GM21423 (cell line): Measurements from ENCODE around the gene UBE2L5.
A peak's percentile ranks its signal among the peaks of the same experiment; 100 is the strongest.

Experiments used
- ATAC-seq: cut with Tn5 transposase; IDR thresholded peaks from one replicate; pipeline ENCODE4 v1.9.1; 2021; ENCODE audit warnings: mild to moderate bottlenecking, moderate library complexity; ENCODE audit not compliant: unreplicated experiment

UBE2L5 gene

DNA sequence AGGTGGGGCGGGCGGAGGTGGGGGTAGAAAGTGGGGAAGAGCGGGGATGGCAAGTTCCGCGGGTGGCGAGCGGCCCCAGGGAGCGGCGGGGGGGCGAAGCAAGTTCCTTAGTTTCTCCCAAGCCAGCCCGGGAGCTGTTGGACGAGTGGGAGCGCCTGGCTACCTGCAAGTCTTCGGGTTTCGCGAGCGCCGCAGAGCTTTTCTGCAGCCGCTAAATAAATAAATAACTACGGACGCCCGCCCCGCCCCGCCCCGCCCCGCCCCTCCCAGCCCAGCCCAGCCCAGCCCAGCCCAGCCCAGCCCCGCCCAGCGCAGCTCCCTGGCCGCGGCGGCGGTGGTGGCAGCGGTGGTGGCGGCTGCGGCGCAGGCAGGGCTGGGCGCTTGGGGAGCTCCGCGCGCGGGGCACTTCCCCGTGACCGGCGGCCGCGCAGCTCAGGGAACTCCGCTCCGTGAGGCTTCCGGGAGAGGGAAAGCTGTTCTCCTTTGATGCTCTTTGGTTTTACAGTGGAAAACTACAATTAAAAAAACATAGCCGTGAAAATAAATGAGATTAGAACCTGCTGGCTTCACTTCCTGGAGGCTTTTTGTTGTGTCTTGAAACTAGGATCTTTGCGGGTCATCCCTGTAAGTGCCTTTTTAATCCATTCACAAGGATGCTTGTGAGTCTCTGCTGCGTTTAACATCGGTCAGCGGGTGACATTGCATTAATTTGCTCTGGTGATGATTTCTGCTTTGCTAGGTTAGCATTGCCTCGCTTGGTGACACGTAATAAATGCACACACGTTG lies at the start of gene UBE2L5:
TSS of gene UBE2L5 (plus strand) at position 440 of the 786 bp plus-strand sequence. CDS start 5,498 bp downstream, outside the sequence.
- peak; percentile 60 for ATAC-seq

- ATAC-seq, result peak; percentile 27
These were observed 48.6 kb upstream of the UBE2L5 start for GRCh38 chr13:30373727-30374126.

GRCh38 chr13:30375265-30375835 lies 46.9 kb upstream of the UBE2L5 start:
- no peak for ATAC-seq

DNA sequence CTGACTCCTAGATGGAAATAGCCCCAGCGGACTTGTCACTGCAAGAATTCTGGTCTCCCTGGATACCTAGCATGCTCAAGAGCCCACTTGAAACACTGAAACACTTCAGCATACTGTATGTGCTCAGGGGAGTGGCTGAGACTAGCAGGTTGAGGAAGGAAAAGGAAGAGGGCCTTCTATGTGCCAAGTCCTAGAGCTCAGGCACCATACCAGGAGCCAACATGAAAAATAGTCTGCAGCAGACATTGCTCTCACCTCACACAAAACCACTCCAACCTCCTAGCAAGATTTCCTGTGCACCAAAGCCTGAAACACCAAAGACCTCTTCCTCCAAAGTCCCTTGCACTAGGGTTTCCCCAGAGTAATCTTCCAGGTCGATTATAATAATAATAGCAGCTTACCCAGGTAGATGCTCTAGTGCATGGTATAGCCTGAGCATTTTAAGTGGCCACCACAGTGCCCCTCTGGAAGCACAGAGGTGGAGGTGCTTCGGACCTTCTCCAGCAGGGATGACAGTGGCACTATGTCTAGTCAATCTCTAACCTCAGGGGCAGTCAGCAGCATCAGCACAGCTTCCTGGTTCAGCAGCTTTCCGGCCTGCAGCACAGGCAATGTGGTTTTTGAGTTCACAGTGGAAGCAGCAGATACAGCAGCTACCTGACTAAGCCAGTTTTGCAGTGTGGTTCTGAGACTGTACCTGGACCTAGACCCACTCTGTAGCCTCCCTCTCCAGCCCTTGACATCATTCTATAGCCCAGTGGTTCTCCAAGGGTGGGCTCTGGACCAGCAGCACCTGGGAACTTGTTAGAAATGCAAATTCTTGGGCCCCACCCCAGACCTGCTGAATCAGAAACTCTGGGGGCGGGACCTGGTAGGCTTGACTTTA lies 45.6 kb upstream of the UBE2L5 start:
- peak; percentile 55 for ATAC-seq

DNA sequence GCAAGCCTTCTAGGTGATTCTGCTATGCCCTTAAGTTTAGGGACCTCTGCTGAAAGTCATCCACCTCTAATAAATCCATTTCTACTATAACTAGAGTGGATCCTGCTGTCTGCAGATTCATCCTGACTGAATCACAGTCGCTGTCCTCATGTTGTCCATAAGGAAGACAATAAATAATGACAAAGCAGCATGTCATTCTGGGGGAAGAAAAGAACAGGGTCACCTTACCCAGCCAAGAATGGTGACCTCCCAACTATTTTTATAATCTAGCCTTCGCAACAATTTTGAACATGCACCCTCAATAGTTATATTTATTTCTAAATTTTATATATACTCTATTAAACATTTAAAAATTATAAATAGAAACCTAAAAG lies 45.0 kb upstream of the UBE2L5 start:
- no peak for ATAC-seq

DNA sequence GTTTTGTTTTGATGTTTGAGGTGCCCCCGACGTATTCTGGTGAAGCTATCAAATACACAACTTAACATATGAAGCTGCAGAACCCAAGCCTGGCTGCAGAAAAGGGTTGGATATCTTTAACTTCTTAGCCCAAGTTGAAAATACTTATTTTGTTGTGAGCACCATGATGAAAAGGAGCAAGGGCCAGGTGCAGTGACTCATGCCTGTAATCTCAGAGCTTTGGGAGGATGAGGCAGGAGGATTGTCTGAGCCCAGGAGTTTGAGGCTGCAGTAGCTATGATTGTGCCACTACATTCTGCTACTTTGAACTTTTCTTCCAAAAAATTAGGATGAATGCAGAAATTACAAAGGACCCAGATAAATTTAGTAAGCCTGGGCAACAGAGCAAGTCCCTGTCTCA lies 44.1 kb upstream of the UBE2L5 start:
- ATAC-seq, result no peak

GRCh38 chr13:30381049-30381448 lies 41.2 kb upstream of the UBE2L5 start:
- ATAC-seq, result no peak

DNA sequence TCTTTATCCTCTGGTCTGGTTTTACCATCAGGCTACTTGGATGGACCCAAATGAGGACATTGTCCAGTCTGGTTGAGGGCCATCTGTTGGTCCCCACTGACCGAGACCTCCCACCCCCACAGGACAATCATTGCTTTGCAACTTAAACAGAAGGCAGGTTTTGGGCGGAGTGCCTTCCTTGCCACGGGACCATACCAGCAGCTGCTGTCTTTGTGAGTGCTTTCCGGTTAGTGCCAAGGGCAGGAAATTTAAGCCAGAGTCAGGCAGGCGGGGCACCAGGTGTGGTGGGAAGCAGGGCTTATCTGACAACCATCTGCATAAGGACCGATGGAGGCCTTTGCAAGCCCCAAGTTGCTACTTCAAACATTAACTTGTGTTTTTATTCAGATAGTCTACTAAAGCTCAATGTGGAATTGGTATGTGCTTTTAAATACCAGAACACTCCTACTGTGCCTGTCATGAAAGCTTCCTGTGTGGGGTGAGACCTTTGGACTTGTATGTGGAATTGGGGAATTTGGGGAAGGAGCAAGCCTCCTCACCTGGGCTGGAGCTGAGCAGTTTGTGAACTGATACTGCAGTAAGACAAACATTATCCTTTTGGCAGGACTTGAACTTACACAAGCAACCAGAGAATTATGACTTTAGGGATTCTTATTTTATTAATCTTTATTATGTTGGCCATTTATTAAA lies 39.3 kb upstream of the UBE2L5 start:
- ATAC-seq, result no peak

GRCh38 chr13:30388406-30389283 lies 33.6 kb upstream of the UBE2L5 start:
- no peak for ATAC-seq

- no peak for ATAC-seq
These were observed 30.2 kb upstream of the UBE2L5 start for GRCh38 chr13:30391956-30392680.

DNA sequence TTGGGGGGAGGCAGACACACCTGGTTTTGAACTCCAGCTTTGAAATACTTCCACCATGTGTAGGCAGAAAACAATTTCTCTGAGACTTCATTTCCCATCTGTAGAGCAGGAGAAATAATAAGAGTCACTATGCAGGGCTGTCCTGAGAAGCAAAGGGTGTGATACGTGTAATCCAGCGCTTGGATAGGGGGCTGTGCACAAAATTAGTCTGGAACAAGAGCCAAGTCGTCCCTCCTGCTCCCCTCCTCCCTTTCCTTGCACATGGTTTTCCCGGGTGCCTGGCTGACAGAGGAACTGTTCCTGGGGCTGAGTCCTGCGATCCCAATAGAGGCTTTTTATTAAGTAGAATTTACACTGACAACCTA lies 29.6 kb upstream of the UBE2L5 start:
- ATAC-seq, result no peak

DNA sequence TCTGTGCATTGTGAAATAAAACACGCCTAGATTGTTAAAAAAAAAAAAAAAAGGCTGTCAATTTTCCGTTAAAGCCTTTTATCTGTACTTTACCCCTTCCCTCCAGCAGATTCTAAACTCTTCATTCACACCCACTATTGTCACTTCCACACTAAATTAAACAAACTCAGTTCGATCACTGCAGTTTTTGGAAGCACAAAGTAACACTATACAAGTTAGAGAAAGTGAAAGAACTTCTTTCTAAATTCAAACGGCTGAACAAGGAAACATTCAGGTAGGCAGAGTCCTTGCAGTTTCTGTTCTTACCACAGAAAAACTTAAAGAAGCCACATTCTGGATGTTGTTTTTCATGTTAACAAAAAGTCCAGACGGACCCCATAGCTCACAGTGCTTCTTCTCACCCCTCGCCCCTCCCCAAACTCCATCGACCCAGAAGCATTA lies 27.5 kb upstream of the UBE2L5 start:
- ATAC-seq, result peak; percentile 72

DNA sequence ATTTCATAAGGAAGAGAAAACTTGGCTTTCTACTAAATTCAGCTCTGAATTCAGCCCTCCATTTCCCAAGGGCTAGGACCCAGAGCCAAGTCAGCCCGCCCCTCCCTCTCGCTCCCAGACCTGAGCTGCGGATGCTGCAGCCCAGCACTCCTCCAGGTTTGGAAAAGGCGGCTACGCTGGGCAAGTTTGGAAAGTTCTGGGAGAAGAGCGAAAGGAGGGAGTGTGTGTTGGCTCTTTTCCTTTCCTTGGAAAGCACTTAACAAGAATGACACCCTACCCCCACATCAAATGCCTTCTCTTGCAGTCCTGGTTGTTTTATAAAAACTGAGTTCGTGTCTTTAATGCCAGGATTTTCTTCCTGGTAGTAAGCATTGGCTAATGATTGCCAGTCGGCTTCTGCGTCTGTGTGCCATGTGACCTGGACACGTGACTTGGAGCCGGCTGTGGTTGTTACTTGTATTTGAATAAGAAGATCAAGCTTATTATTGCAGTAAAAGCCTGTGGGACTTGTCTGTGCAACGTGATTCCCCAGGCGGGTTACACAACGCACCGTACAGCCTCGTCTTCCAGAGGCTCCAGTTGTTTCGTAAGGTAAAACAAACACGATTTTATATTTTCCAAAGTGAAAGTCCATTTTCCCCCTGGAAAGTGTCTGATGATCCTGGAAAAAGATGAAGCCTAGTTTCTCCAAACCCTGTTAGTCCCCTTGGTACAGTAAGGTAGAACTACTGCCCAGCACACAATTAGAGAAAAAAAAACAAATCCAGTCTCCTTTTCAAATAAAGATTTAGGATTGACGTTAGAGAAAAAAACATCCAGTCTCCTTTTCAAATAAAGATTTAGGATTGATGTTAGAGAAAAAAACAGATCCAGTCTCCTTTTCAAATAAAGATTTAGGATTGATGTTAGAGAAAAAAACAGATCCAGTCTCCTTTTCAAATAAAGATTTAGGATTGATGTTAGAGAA lies 26.8 kb upstream of the UBE2L5 start:
- ATAC-seq, result peak; percentile 59

GRCh38 chr13:30396434-30397075 lies 25.7 kb upstream of the UBE2L5 start:
- no peak for ATAC-seq

GRCh38 chr13:30398601-30399072 lies 23.7 kb upstream of the UBE2L5 start:
- ATAC-seq, result no peak

DNA sequence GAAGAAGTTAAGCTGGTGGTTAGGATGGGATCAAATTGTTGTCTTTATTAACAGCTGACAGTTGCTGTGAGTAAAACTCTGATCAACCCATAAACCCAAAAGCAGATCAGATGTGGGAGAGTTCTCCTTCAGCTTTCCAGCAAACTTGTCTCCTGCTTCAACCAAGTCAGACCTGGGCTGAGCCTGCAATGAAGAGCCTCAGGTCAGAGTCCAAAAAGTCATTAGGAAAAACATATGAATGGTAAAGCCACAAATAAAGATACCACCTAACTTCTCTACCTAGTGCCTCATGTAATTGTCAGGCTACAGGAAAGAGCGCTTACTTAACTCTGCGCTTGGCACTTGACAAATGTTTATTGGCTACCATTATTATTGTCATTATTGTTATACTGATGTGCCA lies 21.9 kb upstream of the UBE2L5 start:
- ATAC-seq, result no peak

- no peak for ATAC-seq
These were observed 20.9 kb upstream of the UBE2L5 start for GRCh38 chr13:30401347-30401746.

DNA sequence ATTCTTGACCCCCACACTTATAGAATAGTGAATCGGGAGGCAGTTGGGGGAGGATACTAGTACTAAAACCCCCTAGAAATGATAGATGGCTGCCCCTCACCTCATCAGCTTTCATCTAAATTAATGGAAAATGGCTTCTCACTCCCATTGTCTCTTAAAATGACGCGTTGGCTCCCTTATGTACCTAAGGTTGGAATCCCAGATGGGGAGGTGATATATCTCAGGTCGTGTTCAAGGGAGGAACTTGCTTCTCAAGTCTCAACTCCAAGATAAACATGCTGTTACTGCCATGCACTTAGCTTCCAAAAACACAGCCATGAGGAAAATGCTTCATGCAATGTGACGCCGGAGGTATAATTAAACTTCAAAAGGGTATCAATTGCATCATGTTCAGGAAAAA lies 18.8 kb upstream of the UBE2L5 start:
- no peak for ATAC-seq
